Measurements from ENCODE around the gene TCIRG1. TPM values are rescaled to one million over a fixed set of nuclear protein-coding genes. Genes with fewer than 3 reads are reported as not detected.

TCIRG1 gene
- polyA plus RNA-seq, 2 of the 4 experiments (the other 2 are of a cell fraction) = 36.3 to 120 TPM

DNA sequence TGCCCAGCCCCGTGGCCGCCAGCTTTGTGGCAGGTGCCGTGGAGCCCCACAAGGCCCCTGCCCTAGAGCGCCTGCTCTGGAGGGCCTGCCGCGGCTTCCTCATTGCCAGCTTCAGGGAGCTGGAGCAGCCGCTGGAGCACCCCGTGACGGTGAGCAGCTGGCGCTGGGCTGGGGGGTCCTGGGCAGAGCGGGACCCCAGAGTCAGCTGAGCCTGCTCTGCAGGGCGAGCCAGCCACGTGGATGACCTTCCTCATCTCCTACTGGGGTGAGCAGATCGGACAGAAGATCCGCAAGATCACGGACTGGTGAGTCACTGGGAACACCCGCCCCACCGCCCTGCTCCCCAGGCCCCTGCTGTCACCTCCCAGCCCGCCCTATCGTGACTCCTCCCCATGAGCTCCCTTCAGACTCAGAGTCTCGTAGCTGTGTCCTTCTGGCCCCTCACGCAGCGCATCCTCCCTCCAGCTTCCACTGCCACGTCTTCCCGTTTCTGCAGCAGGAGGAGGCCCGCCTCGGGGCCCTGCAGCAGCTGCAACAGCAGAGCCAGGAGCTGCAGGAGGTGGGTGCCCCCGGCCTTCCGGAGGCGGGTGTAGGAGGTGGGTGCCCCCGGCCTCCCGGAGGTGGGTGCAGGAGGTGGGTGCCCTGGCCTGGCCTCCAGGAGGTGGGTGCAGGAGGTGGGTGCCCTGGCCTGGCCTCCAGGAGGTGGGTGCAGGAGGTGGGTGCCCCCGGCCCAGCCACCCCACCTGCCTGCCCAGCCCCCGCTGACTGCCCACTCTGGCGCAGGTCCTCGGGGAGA, 4.7 kb downstream of the TCIRG1 start (continued):
- no peak for TF ChIP-seq ZSCAN20 (CRISPR knock-in tag; IDR thresholded peaks at IDR 0.05)

DNA sequence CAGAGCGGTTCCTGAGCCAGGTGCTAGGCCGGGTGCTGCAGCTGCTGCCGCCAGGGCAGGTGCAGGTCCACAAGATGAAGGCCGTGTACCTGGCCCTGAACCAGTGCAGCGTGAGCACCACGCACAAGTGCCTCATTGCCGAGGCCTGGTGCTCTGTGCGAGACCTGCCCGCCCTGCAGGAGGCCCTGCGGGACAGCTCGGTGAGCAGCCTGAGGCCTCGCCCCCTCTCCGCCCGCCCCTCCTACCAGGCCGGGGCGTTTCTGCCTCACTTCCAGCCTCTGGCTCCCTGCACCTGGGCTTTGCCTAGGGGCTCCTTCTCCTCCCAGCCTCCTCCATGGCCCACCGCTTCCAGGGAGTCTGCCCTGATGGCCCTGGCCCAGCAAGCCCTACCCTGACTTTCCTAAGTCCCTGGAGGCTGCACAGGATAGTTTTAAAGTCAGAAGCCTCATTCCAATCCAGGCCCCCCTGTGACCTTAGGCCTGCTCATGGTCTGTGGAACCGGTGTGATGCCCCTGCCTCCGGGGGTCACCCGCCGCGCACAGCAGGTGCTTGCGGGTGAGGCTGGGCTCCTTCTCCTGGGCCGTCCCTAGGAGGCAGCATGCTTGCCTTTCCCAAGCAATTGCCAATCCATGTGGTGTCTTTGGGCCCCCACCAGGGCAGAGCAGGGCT, 5.5 kb downstream of the TCIRG1 start:
- no peak overlapping the region; a peak in 1 of 6 replicates for H3K27ac ChIP-seq
- ATAC-seq = no peak
- H3K4me2 ChIP-seq = no peak overlapping the region
- H3K4me1 ChIP-seq = peaks cover 36% of the 10 kb centered on the region
- CTCF ChIA-PET = interaction anchor here (1.2 to 7.3 kb wide), 5 partner anchors 22 to 402 kb away, joined by 4 to 60 read pairs (median 7); partner anchors contain the start of gene ALDH3B1
- DNase-seq (ENCODE audit: low read depth in 1 of 2, low spot score in 1 of 2) = no peak
- TF ChIP-seq KDM1A (IDR thresholded peaks at IDR 0.05; ENCODE audit: low read depth) (no peak), CHD2 (IDR thresholded peaks at IDR 0.05; ENCODE audit: low read length, partially characterized antibody) (no peak), MAZ (IDR thresholded peaks at IDR 0.05; ENCODE audit: borderline replicate concordance, low read depth, low read length) (no peak), EHF (CRISPR knock-in tag; IDR thresholded peaks at IDR 0.05) (no peak), RNF2 (IDR thresholded peaks at IDR 0.05; ENCODE audit: borderline replicate concordance, low read depth) (no peak), PHF8 (IDR thresholded peaks at IDR 0.05; ENCODE audit: borderline replicate concordance, low read depth) (no peak), HOXB13 (CRISPR knock-in tag; IDR thresholded peaks at IDR 0.05; ENCODE audit: low read depth) (no peak), JUN (IDR thresholded peaks at IDR 0.05) (no peak), CBX8 (IDR thresholded peaks at IDR 0.05) (no peak), EHMT2 (IDR thresholded peaks at IDR 0.05; ENCODE audit: low read depth) (no peak), CEBPB (IDR thresholded peaks at IDR 0.05) (no peak), ZFP36 (IDR thresholded peaks at IDR 0.05; ENCODE audit: borderline replicate concordance, partially characterized antibody) (no peak)
- TF ChIP-seq, protein P1, sequence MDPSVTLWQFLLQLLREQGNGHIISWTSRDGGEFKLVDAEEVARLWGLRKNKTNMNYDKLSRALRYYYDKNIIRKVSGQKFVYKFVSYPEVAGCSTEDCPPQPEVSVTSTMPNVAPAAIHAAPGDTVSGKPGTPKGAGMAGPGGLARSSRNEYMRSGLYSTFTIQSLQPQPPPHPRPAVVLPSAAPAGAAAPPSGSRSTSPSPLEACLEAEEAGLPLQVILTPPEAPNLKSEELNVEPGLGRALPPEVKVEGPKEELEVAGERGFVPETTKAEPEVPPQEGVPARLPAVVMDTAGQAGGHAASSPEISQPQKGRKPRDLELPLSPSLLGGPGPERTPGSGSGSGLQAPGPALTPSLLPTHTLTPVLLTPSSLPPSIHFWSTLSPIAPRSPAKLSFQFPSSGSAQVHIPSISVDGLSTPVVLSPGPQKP (IDR thresholded peaks at IDR 0.05; ENCODE audit: low read depth, low read length) = no peak
- no peaks in the 10 kb centered on the region for H3K9me3 ChIP-seq
- no peak for FAIRE-seq
- WGBS (ENCODE audit: missing lambda C conversion rate) = 89% methylated on average over 17 of the region's 24 CpGs
- H3K4me3 ChIP-seq = no peak overlapping the region
- POLR2A ChIA-PET = interaction anchor here (0.6 to 0.9 kb wide), 2 partner anchors 31 to 33 kb away, joined by 3 to 6 read pairs; no protein-coding TSS in a partner anchor

GRCh38 chr11:68044898-68045351, 6.1 kb downstream of the TCIRG1 start:
- POLR2A ChIA-PET = no interaction called here
- H3K27ac ChIP-seq = no peak overlapping the region
- CTCF ChIA-PET = no interaction called here
- no peak for FAIRE-seq
- H3K4me3 ChIP-seq = no peak overlapping the region
- 98% methylated on average over 16 of the region's 18 CpGs for WGBS (ENCODE audit: missing lambda C conversion rate)
- no peak overlapping the region for H3K4me2 ChIP-seq
- TF ChIP-seq BCL3 (IDR thresholded peaks at IDR 0.05) (no peak), RAD21 (conservative IDR thresholded peaks at IDR 0.05 in 1 of 2, IDR thresholded peaks at IDR 0.05 in 1 of 2) (no peak), KDM5A (IDR thresholded peaks at IDR 0.05) (no peak), MAX (IDR thresholded peaks at IDR 0.05) (no peak), ZFP36 (IDR thresholded peaks at IDR 0.05; ENCODE audit: borderline replicate concordance, partially characterized antibody) (no peak), JUN (IDR thresholded peaks at IDR 0.05) (no peak), HOXA7 (CRISPR knock-in tag; IDR thresholded peaks at IDR 0.05) (no peak), NPAS2 (CRISPR knock-in tag; IDR thresholded peaks at IDR 0.05; ENCODE audit: borderline replicate concordance) (no peak), CEBPB (IDR thresholded peaks at IDR 0.05) (no peak), POLR2A (IDR thresholded peaks at IDR 0.05; ENCODE audit: low read length) (no peak), CTCF (IDR thresholded peaks at IDR 0.05) (no peak), ZNF302 (CRISPR knock-in tag; IDR thresholded peaks at IDR 0.05) (no peak), TFCP2L1 (CRISPR knock-in tag; IDR thresholded peaks at IDR 0.05) (no peak), KDM1A (IDR thresholded peaks at IDR 0.05; ENCODE audit: low read depth) (no peak), CBX8 (IDR thresholded peaks at IDR 0.05) (no peak), RCOR1 (IDR thresholded peaks at IDR 0.05; ENCODE audit: low read depth, low read length) (no peak), PHF8 (IDR thresholded peaks at IDR 0.05; ENCODE audit: borderline replicate concordance, low read depth) (no peak), EHF (CRISPR knock-in tag; IDR thresholded peaks at IDR 0.05) (no peak)
- TF ChIP-seq, protein P2, sequence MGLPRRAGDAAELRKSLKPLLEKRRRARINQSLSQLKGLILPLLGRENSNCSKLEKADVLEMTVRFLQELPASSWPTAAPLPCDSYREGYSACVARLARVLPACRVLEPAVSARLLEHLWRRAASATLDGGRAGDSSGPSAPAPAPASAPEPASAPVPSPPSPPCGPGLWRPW (IDR thresholded peaks at IDR 0.05) = no peak
- H3K9me3 ChIP-seq = no peaks in the 10 kb centered on the region
- DNase-seq (ENCODE audit: low read depth in 1 of 2, low spot score in 1 of 2) = no peak
- ATAC-seq = no peak
- H3K4me1 ChIP-seq = peaks cover 37% of the 10 kb centered on the region

Data from A549 (cell line).